Measurements from ENCODE around the gene TTYH3. TPM values are rescaled to one million over a fixed set of nuclear protein-coding genes. Genes with fewer than 3 reads are reported as not detected.

Gene TTYH3
- total RNA-seq, 4 donors from 2014 or later: 7.2 to 43.2 (median 15.7) TPM

GRCh38 chr7:2649991-2650390, 18.2 kb downstream of the TTYH3 start:
- TF ChIP-seq EP300 (IDR thresholded peaks at IDR 0.05) (no peak), CTCF (IDR thresholded peaks at IDR 0.05) (no peak), POLR2A (IDR thresholded peaks at IDR 0.05) (no peak)
- H3K36me3 ChIP-seq: peaks cover 0 to 69% (median 9%) of the 10 kb centered on the region in 3 donors
- 87 to 92% methylated on average over 10 to 11 of the region's 11 CpGs for WGBS, 2 donors
- H3K27ac ChIP-seq: no peak overlapping the region
- H3K9me3 ChIP-seq: no peaks in the 10 kb centered on the region
- no peak overlapping the region for H3K4me3 ChIP-seq
- no peak for DNase-seq (ENCODE audit: low spot score in 2 of 2)
- peaks cover 0 to 7% (median 4%) of the 10 kb centered on the region in 4 donors for H3K4me1 ChIP-seq
- no peaks in the 10 kb centered on the region for H3K27me3 ChIP-seq

- DNase-seq (ENCODE audit: low spot score in 2 of 2): no peak
- Histone ChIP-seq H3K27me3 (no peaks in the 10 kb centered on the region), H3K36me3 (peaks cover 0 to 69% (median 9%) of the 10 kb centered on the region in 3 donors), H3K4me1 (peaks cover 0 to 2% (median under 1%) of the 10 kb centered on the region in 4 donors), H3K4me3 (no peak overlapping the region), H3K27ac (no peak overlapping the region), H3K9me3 (no peaks in the 10 kb centered on the region)
- 52 to 77% methylated on average over 8 of the region's 8 CpGs for WGBS, 2 donors
- no peak for TF ChIP-seq CTCF (IDR thresholded peaks at IDR 0.05)
- TF ChIP-seq POLR2A (IDR thresholded peaks at IDR 0.05): no peak
- TF ChIP-seq EP300 (IDR thresholded peaks at IDR 0.05): no peak
Measured at GRCh38 chr7:2650451-2650850, 18.7 kb downstream of the TTYH3 start.

GRCh38 chr7:2651336-2651735, 19.6 kb downstream of the TTYH3 start:
- Histone ChIP-seq H3K9me3 (no peaks in the 10 kb centered on the region), H3K27me3 (no peaks in the 10 kb centered on the region), H3K4me3 (no peak overlapping the region), H3K27ac (no peak overlapping the region), H3K36me3 (peaks cover 0 to 75% (median 13%) of the 10 kb centered on the region in 3 donors), H3K4me1 (no peaks in the 10 kb centered on the region)
- no peak for DNase-seq (ENCODE audit: low spot score in 2 of 2)
- 57 to 84% methylated on average over 14 to 15 of the region's 15 CpGs for WGBS, 2 donors
- TF ChIP-seq POLR2A (IDR thresholded peaks at IDR 0.05) (no peak), CTCF (IDR thresholded peaks at IDR 0.05) (peak in 1 of 5 experiments; percentile 20)

GRCh38 chr7:2651847-2652735, 20.3 kb downstream of the TTYH3 start:
- WGBS, 2 donors: 88 to 91% methylated on average over 19 to 24 of the region's 28 CpGs
- Histone ChIP-seq H3K36me3 (peaks cover 0 to 76% (median 16%) of the 10 kb centered on the region in 3 donors), H3K27ac (no peak overlapping the region), H3K4me1 (no peaks in the 10 kb centered on the region), H3K4me3 (no peak overlapping the region), H3K9me3 (no peaks in the 10 kb centered on the region), H3K27me3 (no peaks in the 10 kb centered on the region)
- DNase-seq (ENCODE audit: low spot score in 2 of 2): no peak
- no peak for TF ChIP-seq EP300 (IDR thresholded peaks at IDR 0.05)

- Histone ChIP-seq H3K27me3 (no peaks in the 10 kb centered on the region), H3K36me3 (peaks cover 0 to 76% (median 16%) of the 10 kb centered on the region in 3 donors), H3K9me3 (no peaks in the 10 kb centered on the region), H3K4me3 (no peak overlapping the region), H3K4me1 (no peaks in the 10 kb centered on the region), H3K27ac (no peak overlapping the region)
- 90 to 95% methylated on average over 9 to 10 of the region's 12 CpGs for whole genome bisulfite sequencing, 2 donors
- DNase-seq (ENCODE audit: low spot score in 2 of 2): no peak
- TF ChIP-seq CTCF (IDR thresholded peaks at IDR 0.05): no peak
- TF ChIP-seq EP300 (IDR thresholded peaks at IDR 0.05): no peak
- TF ChIP-seq POLR2A (IDR thresholded peaks at IDR 0.05): no peak
Measured at GRCh38 chr7:2652736-2653060, 20.9 kb downstream of the TTYH3 start.
